Measurements from ENCODE around the gene DHDDS.

Gene DHDDS

GRCh38 chr1:26419494-26419893 lies 12.6 kb upstream of the DHDDS start:
- Histone ChIP-seq H3K4me2 (ENCODE audit: low read length) (no peak overlapping the region), H3K36me3 (ENCODE audit: insufficient read depth, low read length) (no peaks in the 10 kb centered on the region), H3K9ac (ENCODE audit: low read depth, low read length) (no peak overlapping the region), H3K9me3 (replicated peaks; ENCODE audit: low read length) (no peaks in the 10 kb centered on the region), H3K27me3 (ENCODE audit: control insufficient read depth, insufficient read depth, low read length) (peaks cover 55% of the 10 kb centered on the region), H3K4me3 (ENCODE audit: low read length) (no peak overlapping the region), H3K4me1 (ENCODE audit: control insufficient read depth, insufficient read depth, low read length) (no peaks in the 10 kb centered on the region)

GRCh38 chr1:26429721-26430120 lies 2.4 kb upstream of the DHDDS start:
- Histone ChIP-seq H3K4me2 (ENCODE audit: low read length) (no peak overlapping the region), H3K27me3 (ENCODE audit: control insufficient read depth, insufficient read depth, low read length) (peaks cover 10% of the 10 kb centered on the region), H3K36me3 (ENCODE audit: insufficient read depth, low read length) (peaks cover 4% of the 10 kb centered on the region), H3K9me3 (replicated peaks; ENCODE audit: low read length) (no peaks in the 10 kb centered on the region), H3K4me1 (ENCODE audit: control insufficient read depth, insufficient read depth, low read length) (peaks cover 16% of the 10 kb centered on the region), H3K9ac (ENCODE audit: low read depth, low read length) (no peak overlapping the region), H3K4me3 (ENCODE audit: low read length) (no peak overlapping the region)

GRCh38 chr1:26432793-26433192 lies 672 bp downstream of the DHDDS start:
- peak overlapping the region; percentile 80 for H3K9ac ChIP-seq (ENCODE audit: low read depth, low read length)
- H3K4me1 ChIP-seq (ENCODE audit: control insufficient read depth, insufficient read depth, low read length): peaks cover 16% of the 10 kb centered on the region
- H3K36me3 ChIP-seq (ENCODE audit: insufficient read depth, low read length): peaks cover 13% of the 10 kb centered on the region
- H3K27me3 ChIP-seq (ENCODE audit: control insufficient read depth, insufficient read depth, low read length): no peaks in the 10 kb centered on the region
- peak overlapping the region; percentile 75 for H3K4me2 ChIP-seq (ENCODE audit: low read length)
- no peaks in the 10 kb centered on the region for H3K9me3 ChIP-seq (replicated peaks; ENCODE audit: low read length)
- H3K4me3 ChIP-seq (ENCODE audit: low read length): peak overlapping the region; percentile 77

GRCh38 chr1:26434161-26434752 lies 2.1 kb downstream of the DHDDS start:
- Histone ChIP-seq H3K9me3 (replicated peaks; ENCODE audit: low read length) (no peaks in the 10 kb centered on the region), H3K36me3 (ENCODE audit: insufficient read depth, low read length) (peaks cover 28% of the 10 kb centered on the region), H3K4me1 (ENCODE audit: control insufficient read depth, insufficient read depth, low read length) (peaks cover 16% of the 10 kb centered on the region), H3K27me3 (ENCODE audit: control insufficient read depth, insufficient read depth, low read length) (no peaks in the 10 kb centered on the region), H3K4me2 (ENCODE audit: low read length) (peak overlapping the region; percentile 75), H3K9ac (ENCODE audit: low read depth, low read length) (no peak overlapping the region), H3K4me3 (ENCODE audit: low read length) (no peak overlapping the region)

- Histone ChIP-seq H3K9ac (ENCODE audit: low read depth, low read length) (no peak overlapping the region), H3K36me3 (ENCODE audit: insufficient read depth, low read length) (peaks cover 57% of the 10 kb centered on the region), H3K4me2 (ENCODE audit: low read length) (no peak overlapping the region), H3K9me3 (replicated peaks; ENCODE audit: low read length) (no peaks in the 10 kb centered on the region), H3K4me1 (ENCODE audit: control insufficient read depth, insufficient read depth, low read length) (peaks cover 10% of the 10 kb centered on the region), H3K27me3 (ENCODE audit: control insufficient read depth, insufficient read depth, low read length) (no peaks in the 10 kb centered on the region), H3K4me3 (ENCODE audit: low read length) (no peak overlapping the region)
Measured at GRCh38 chr1:26438041-26438440, 5.9 kb downstream of the DHDDS start.

- Histone ChIP-seq H3K4me3 (ENCODE audit: low read length) (no peak overlapping the region), H3K27me3 (ENCODE audit: control insufficient read depth, insufficient read depth, low read length) (no peaks in the 10 kb centered on the region), H3K9ac (ENCODE audit: low read depth, low read length) (no peak overlapping the region), H3K9me3 (replicated peaks; ENCODE audit: low read length) (no peaks in the 10 kb centered on the region), H3K4me2 (ENCODE audit: low read length) (no peak overlapping the region), H3K36me3 (ENCODE audit: insufficient read depth, low read length) (peaks cover 75% of the 10 kb centered on the region), H3K4me1 (ENCODE audit: control insufficient read depth, insufficient read depth, low read length) (no peaks in the 10 kb centered on the region)
Measured at GRCh38 chr1:26440259-26440658, 8.1 kb downstream of the DHDDS start.

GRCh38 chr1:26449868-26450267 lies 17.7 kb downstream of the DHDDS start:
- H3K36me3 ChIP-seq (ENCODE audit: insufficient read depth, low read length): peaks cover 63% of the 10 kb centered on the region

GRCh38 chr1:26450908-26451307 lies 18.8 kb downstream of the DHDDS start:
- Histone ChIP-seq H3K9me3 (replicated peaks; ENCODE audit: low read length) (no peaks in the 10 kb centered on the region), H3K4me2 (ENCODE audit: low read length) (no peak overlapping the region), H3K4me1 (ENCODE audit: control insufficient read depth, insufficient read depth, low read length) (no peaks in the 10 kb centered on the region), H3K9ac (ENCODE audit: low read depth, low read length) (no peak overlapping the region), H3K27me3 (ENCODE audit: control insufficient read depth, insufficient read depth, low read length) (no peaks in the 10 kb centered on the region), H3K36me3 (ENCODE audit: insufficient read depth, low read length) (peaks cover 61% of the 10 kb centered on the region), H3K4me3 (ENCODE audit: low read length) (no peak overlapping the region)

More at GRCh38 chr1:26449868-26450267, 17.7 kb downstream of the DHDDS start:
- H3K9me3 ChIP-seq (replicated peaks; ENCODE audit: low read length): no peaks in the 10 kb centered on the region
- H3K4me2 ChIP-seq (ENCODE audit: low read length): no peak overlapping the region
- H3K4me1 ChIP-seq (ENCODE audit: control insufficient read depth, insufficient read depth, low read length): no peaks in the 10 kb centered on the region
- H3K9ac ChIP-seq (ENCODE audit: low read depth, low read length): no peak overlapping the region
- H3K27me3 ChIP-seq (ENCODE audit: control insufficient read depth, insufficient read depth, low read length): no peaks in the 10 kb centered on the region
- no peak overlapping the region for H3K4me3 ChIP-seq (ENCODE audit: low read length)

GRCh38 chr1:26452459-26453183 lies 20.5 kb downstream of the DHDDS start:
- H3K36me3 ChIP-seq (ENCODE audit: insufficient read depth, low read length): peaks cover 52% of the 10 kb centered on the region

GRCh38 chr1:26459148-26459547 lies 27.0 kb downstream of the DHDDS start:
- no peak overlapping the region for H3K4me2 ChIP-seq (ENCODE audit: low read length)
- H3K4me3 ChIP-seq (ENCODE audit: low read length): no peak overlapping the region
- H3K27me3 ChIP-seq (ENCODE audit: control insufficient read depth, insufficient read depth, low read length): no peaks in the 10 kb centered on the region
- H3K36me3 ChIP-seq (ENCODE audit: insufficient read depth, low read length): peaks cover 59% of the 10 kb centered on the region
- no peaks in the 10 kb centered on the region for H3K9me3 ChIP-seq (replicated peaks; ENCODE audit: low read length)
- H3K4me1 ChIP-seq (ENCODE audit: control insufficient read depth, insufficient read depth, low read length): no peaks in the 10 kb centered on the region
- no peak overlapping the region for H3K9ac ChIP-seq (ENCODE audit: low read depth, low read length)

More at GRCh38 chr1:26452459-26453183, 20.5 kb downstream of the DHDDS start:
- H3K4me2 ChIP-seq (ENCODE audit: low read length): no peak overlapping the region
- H3K27me3 ChIP-seq (ENCODE audit: control insufficient read depth, insufficient read depth, low read length): no peaks in the 10 kb centered on the region
- no peaks in the 10 kb centered on the region for H3K4me1 ChIP-seq (ENCODE audit: control insufficient read depth, insufficient read depth, low read length)
- no peak overlapping the region for H3K9ac ChIP-seq (ENCODE audit: low read depth, low read length)
- H3K4me3 ChIP-seq (ENCODE audit: low read length): no peak overlapping the region
- no peaks in the 10 kb centered on the region for H3K9me3 ChIP-seq (replicated peaks; ENCODE audit: low read length)

GRCh38 chr1:26459573-26460031 lies 27.5 kb downstream of the DHDDS start:
- no peak overlapping the region for H3K4me2 ChIP-seq (ENCODE audit: low read length)
- H3K4me3 ChIP-seq (ENCODE audit: low read length): no peak overlapping the region
- H3K36me3 ChIP-seq (ENCODE audit: insufficient read depth, low read length): peaks cover 62% of the 10 kb centered on the region
- H3K4me1 ChIP-seq (ENCODE audit: control insufficient read depth, insufficient read depth, low read length): no peaks in the 10 kb centered on the region
- H3K9me3 ChIP-seq (replicated peaks; ENCODE audit: low read length): no peaks in the 10 kb centered on the region
- H3K27me3 ChIP-seq (ENCODE audit: control insufficient read depth, insufficient read depth, low read length): no peaks in the 10 kb centered on the region
- no peak overlapping the region for H3K9ac ChIP-seq (ENCODE audit: low read depth, low read length)

GRCh38 chr1:26468911-26469310 lies 36.8 kb downstream of the DHDDS start:
- Histone ChIP-seq H3K9me3 (replicated peaks; ENCODE audit: low read length) (no peaks in the 10 kb centered on the region), H3K4me3 (ENCODE audit: low read length) (no peak overlapping the region), H3K27me3 (ENCODE audit: control insufficient read depth, insufficient read depth, low read length) (no peaks in the 10 kb centered on the region), H3K4me1 (ENCODE audit: control insufficient read depth, insufficient read depth, low read length) (peaks cover 19% of the 10 kb centered on the region), H3K36me3 (ENCODE audit: insufficient read depth, low read length) (peaks cover 60% of the 10 kb centered on the region), H3K9ac (ENCODE audit: low read depth, low read length) (no peak overlapping the region), H3K4me2 (ENCODE audit: low read length) (no peak overlapping the region)

Measured in skeletal muscle satellite cell (primary cell).